HG02798 (cell line): ENCODE measurements around the gene CLDN14.
A peak's percentile ranks its signal among the peaks of the same experiment; 100 is the strongest.

Experiments
- ATAC-seq: cut with Tn5 transposase; IDR thresholded peaks from one replicate; pipeline ENCODE4 v1.9.1; 2021; ENCODE audit warnings: mild to moderate bottlenecking; ENCODE audit not compliant: unreplicated experiment, poor library complexity

Gene CLDN14, protein sequence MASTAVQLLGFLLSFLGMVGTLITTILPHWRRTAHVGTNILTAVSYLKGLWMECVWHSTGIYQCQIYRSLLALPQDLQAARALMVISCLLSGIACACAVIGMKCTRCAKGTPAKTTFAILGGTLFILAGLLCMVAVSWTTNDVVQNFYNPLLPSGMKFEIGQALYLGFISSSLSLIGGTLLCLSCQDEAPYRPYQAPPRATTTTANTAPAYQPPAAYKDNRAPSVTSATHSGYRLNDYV

DNA sequence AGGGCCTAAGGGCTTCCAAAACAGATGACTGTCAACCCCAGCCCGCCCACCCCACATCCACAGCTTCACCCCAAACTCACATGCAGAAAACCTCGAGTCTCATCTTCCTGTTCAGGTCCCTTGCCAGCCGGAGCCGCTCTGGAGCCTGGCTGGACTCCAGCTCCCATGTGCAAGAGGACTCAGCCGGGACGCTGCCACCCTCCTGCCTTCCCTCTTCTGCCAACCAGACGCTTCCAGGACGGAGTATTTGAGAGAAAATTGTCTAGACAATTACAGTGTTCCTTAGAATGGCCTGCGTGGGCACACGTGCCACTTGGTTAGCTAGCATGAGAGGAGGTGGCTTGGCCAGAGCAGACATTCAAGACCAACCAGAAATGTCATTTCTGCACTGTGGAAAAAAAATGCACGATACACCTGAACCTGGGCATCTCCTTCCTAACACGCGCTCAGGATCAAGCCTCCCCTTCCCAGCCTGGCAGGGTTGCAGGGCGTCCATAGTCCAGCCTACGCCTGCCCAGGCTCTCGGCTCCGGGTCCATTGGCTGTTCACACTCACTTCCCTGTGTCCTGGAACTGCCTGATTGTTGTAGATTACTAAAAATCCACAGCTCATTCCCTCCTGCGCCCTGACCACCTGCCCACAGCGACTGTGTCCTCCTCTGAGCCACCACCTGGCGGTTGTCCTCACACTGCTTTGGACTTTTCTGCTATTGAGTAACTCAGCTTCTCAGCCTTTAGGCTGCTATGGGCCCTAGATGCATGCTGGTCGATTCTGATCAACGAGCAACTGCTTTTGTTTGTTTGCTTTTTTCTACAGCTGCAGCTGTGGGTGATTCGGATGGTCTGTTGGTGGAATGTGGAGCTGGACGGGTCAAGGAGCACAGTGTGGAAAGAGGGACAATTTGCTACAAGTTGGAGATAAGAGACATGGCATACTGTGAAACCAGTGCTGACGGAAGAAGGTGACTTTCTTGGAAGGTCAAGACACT, at the start of gene CLDN14:
Gene CLDN14, minus strand, starts transcription at position 708 of the 988 bp plus-strand sequence. CDS start 18,427 bp downstream, outside the sequence.
- no peak for ATAC-seq

GRCh38 chr21:36528716-36529115, 48.8 kb upstream of the CLDN14 start:
- ATAC-seq, result no peak

- no peak for ATAC-seq
Observed at GRCh38 chr21:36527317-36527716, 47.4 kb upstream of the CLDN14 start.

DNA sequence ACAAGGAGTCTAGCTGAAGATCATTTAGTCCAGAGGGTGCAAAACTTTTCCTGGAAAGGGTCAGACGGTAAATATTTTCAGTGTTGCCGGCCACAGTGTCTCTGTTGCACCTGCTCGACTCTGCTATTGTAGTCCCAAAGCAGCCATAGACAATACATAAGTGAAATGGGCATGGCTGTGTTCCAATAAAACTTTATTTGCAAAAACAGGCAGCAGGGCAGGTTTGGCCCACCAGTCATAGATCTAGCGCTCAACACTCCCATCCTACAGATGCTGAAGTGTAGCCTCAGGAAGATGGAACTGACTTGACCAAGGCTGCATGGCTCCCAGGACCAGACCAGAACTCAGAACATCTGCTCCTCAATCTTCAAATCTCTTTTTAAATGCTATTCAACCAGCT, 46.2 kb upstream of the CLDN14 start:
- no peak for ATAC-seq

- ATAC-seq, result no peak
Observed at GRCh38 chr21:36524477-36524876, 44.6 kb upstream of the CLDN14 start.

DNA sequence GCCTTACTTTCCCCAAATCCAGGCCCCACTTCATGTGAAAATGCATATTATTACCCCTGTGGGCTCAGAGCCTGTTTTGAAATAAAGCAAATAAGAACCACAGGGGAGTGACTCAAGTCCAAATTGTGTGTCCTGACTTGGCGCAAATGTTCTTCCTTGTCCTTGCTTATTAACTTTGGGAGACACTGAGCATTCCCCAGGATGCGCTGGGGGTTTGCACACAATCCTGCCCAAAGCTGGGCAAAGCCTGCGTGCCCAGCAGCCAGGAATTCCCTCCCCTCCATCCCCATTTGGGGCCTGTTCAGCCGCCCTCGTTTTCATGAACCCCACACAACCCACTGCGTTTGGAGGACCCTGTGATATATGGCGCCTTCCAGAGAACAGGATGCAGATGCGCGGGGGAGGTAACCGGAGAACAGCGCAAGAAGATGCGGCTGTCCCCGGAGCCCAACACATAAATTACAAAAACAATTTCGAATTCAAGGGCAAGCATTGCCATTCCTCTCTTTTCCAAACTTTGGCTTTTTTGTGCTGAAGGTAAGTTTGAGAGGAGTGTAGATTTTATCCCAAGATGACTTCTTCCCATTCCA, 42.4 kb upstream of the CLDN14 start:
- no peak for ATAC-seq

- ATAC-seq, result peak; percentile 48
Observed at GRCh38 chr21:36518883-36519492, 39.1 kb upstream of the CLDN14 start.

GRCh38 chr21:36517366-36518075, 37.6 kb upstream of the CLDN14 start:
- no peak for ATAC-seq

DNA sequence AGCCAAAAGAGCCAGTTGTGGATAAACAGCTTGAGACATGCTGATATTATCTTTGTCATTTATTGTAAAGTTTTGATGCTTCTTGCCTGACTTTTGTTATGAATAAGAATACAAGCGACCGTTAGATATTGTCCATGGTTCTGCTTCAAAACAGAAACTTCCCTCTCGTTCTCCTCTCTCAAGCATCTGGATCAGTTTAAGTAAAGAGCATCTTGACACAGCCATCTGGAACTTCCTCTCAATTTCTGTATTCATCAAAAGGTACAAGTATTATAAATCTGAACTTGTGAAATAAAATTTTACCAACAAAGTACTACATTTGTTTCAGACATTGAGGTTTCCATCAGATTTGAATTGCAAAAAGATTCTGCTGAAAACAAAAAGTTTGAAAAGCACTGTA, 36.4 kb upstream of the CLDN14 start:
- ATAC-seq, result no peak

DNA sequence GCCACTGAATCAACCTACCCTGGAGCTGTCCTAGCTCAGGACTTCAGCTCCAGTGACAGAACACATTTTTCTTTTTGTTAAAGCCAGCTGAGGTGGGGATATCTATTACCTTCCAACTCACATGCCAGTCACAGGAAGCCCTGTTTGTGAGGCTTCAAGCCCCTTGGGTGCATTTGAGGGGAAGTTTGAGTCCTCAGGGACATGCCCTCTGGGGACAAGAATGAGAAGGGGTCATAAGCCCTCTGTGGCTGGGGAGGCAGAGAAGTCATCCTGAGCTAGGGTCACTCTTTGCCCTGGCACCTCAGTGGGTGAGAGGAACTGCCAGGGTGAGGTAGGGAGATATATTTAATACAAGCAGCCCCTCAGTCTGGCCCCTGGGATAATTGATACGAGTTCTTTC, 33.5 kb upstream of the CLDN14 start:
- no peak for ATAC-seq

GRCh38 chr21:36512971-36513370, 33.0 kb upstream of the CLDN14 start:
- no peak for ATAC-seq

GRCh38 chr21:36511484-36512220, 31.7 kb upstream of the CLDN14 start:
- ATAC-seq, result no peak

DNA sequence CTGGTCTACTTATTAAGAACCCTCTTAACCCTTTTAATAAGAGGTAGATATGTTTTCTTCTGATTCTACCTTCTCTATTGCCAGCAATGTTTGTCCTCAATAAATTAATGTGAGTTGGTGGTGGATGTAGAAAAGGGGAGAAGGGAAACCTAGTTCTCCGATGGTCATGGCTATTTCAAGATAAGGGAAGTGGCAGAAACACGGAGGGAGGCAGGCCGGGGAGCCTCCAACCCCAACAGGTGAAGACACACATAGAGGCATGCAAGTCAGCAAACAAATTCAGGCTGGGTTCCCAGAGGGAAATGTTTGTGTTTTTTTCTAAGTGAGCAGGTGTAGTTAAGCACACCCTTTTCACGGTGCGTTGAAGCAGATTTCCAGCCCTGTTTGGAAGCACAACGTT, 31.0 kb upstream of the CLDN14 start:
- ATAC-seq, result no peak

DNA sequence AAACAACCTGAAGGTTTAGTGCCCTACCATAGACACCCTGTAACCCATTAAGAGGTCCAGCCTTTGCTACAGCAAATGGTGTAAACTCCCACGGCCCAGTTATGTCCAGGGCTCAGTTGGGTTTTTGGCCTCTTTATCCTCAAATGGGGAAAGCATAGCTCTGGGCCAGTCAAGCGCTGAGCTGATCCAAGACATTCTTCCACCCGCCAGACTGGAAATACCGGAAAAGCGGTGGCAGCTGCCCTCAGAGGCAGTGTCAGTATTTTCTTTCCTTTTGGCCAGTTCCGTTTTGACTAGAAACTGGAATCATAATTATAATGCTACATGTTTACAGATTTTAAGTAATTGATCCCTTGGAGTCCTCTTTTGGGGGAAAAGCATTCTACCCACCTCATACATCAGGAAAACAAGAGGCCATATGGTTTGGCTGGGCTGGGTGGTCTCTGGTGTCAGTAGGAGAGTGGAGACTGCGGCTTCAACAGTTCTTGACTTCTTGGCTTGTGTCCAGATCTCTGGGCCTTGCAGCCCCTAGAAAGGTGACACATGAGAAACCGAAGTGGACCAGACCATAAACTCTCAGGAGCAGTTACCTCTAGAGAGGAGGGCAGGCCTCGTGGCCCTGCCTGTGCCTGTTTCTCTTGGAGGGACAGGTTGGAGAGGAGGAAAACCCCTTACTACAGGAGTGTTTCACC, 30.2 kb upstream of the CLDN14 start:
- no peak for ATAC-seq

GRCh38 chr21:36508948-36509347, 29.0 kb upstream of the CLDN14 start:
- ATAC-seq, result no peak

- no peak for ATAC-seq
Observed at GRCh38 chr21:36507397-36508018, 27.6 kb upstream of the CLDN14 start.

- ATAC-seq, result no peak
Observed at GRCh38 chr21:36506482-36506881, 26.6 kb upstream of the CLDN14 start.
